ENCODE measurements around the gene PTK6. TPM values are rescaled to one million over a fixed set of nuclear protein-coding genes. Genes with fewer than 3 reads are reported as not detected.
"Not testable (repeated sequence)": the region's sequence is repeated elsewhere in the genome, so short reads cannot be mapped to it uniquely, and the experiment has no call there.

The PTK6 gene
- polyA plus RNA-seq, 4 donors: 0.56 to 87.0 (median 47.5) TPM

GRCh38 chr20:63518946-63519667 is 18.1 kb downstream of the PTK6 start:
- FAIRE-seq (no peak), DNase-seq (no peak)
- 59 to 76% (median 67%) methylated on average over 30 to 32 of the region's 32 CpGs for WGBS, 3 donors
- Histone ChIP-seq H3K9me3 (ENCODE audit: control insufficient read depth in 2 of 2, insufficient read depth in 1 of 2, low read depth in 1 of 2, low read length in 1 of 2) (peaks cover 0 to 15% of the 10 kb centered on the region in 2 donors), H3K36me3 (ENCODE audit: control insufficient read depth in 3 of 3, insufficient read depth in 2 of 3, low read depth in 1 of 3, low read length in 3 of 3) (peaks cover 0 to 25% (median 0%) of the 10 kb centered on the region in 3 donors), H3K4me1 (ENCODE audit: control insufficient read depth in 3 of 3, insufficient read depth in 2 of 3, low read depth in 1 of 3, low read length in 2 of 3) (peaks cover 0 to 14% (median 4%) of the 10 kb centered on the region in 3 donors), H3K27me3 (ENCODE audit: control insufficient read depth in 3 of 3, insufficient read depth in 3 of 3, low read length in 3 of 3) (peaks cover 0 to 20% (median 0%) of the 10 kb centered on the region in 3 donors), H3K4me3 (ENCODE audit: low read depth in 1 of 3, low read length in 3 of 3) (peak overlapping the region in 1 of 3 donors; percentile 79), H3K27ac (ENCODE audit: low read depth in 1 of 3, low read length in 2 of 3) (no peak overlapping the region)

DNA sequence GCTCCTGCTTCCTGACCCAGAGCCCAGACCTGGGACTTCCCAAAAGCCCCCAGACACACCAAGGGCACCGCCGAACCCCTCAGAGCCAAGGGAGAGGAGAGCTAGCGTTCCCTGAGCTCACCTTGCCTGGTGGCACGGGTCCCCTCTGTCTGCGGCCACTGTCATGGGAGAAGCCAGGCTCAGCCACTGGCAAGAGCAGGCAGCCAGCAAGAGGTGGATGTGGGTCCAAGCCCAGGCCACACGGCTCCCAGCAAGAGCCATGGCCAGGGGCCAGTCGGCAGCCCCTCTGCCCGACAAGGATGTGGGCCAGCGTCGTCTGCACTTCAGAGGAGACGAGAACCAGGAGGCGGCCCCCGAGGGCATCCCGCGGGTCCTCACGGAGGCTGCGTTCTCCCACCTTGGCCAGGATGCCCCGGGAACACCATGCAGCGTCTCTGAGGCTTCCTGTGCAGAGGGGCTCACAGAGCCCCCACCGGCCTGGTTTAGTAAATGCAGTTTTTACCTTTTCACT is 18.8 kb downstream of the PTK6 start:
- Histone ChIP-seq H3K27ac (ENCODE audit: low read depth in 1 of 3, low read length in 2 of 3) (no peak overlapping the region), H3K27me3 (ENCODE audit: control insufficient read depth in 3 of 3, insufficient read depth in 3 of 3, low read length in 3 of 3) (peaks cover 0 to 20% (median 0%) of the 10 kb centered on the region in 3 donors), H3K4me3 (ENCODE audit: low read depth in 1 of 3, low read length in 3 of 3) (no peak overlapping the region), H3K36me3 (ENCODE audit: control insufficient read depth in 3 of 3, insufficient read depth in 2 of 3, low read depth in 1 of 3, low read length in 3 of 3) (peaks cover 0 to 22% (median 0%) of the 10 kb centered on the region in 3 donors), H3K4me1 (ENCODE audit: control insufficient read depth in 3 of 3, insufficient read depth in 2 of 3, low read depth in 1 of 3, low read length in 2 of 3) (peaks cover 0 to 14% (median 4%) of the 10 kb centered on the region in 3 donors), H3K9me3 (ENCODE audit: control insufficient read depth in 2 of 2, insufficient read depth in 1 of 2, low read depth in 1 of 2, low read length in 1 of 2) (peaks cover 0 to 9% of the 10 kb centered on the region in 2 donors)
- FAIRE-seq: no peak
- WGBS, 3 donors: 81 to 85% (median 83%) methylated on average over 20 of the region's 20 CpGs
- no peak for DNase-seq

GRCh38 chr20:63517376-63518309 is 19.5 kb downstream of the PTK6 start:
- no peak for DNase-seq
- Histone ChIP-seq H3K9me3 (ENCODE audit: control insufficient read depth in 2 of 2, insufficient read depth in 1 of 2, low read depth in 1 of 2, low read length in 1 of 2) (peaks cover 0 to 4% of the 10 kb centered on the region in 2 donors), H3K4me3 (ENCODE audit: low read depth in 1 of 3, low read length in 3 of 3) (no peak overlapping the region), H3K4me1 (ENCODE audit: control insufficient read depth in 3 of 3, insufficient read depth in 2 of 3, low read depth in 1 of 3, low read length in 2 of 3) (peaks cover 0 to 13% (median 4%) of the 10 kb centered on the region in 3 donors), H3K27me3 (ENCODE audit: control insufficient read depth in 3 of 3, insufficient read depth in 3 of 3, low read length in 3 of 3) (peaks cover 0 to 20% (median 0%) of the 10 kb centered on the region in 3 donors), H3K36me3 (ENCODE audit: control insufficient read depth in 3 of 3, insufficient read depth in 2 of 3, low read depth in 1 of 3, low read length in 3 of 3) (peaks cover 0 to 14% (median 0%) of the 10 kb centered on the region in 3 donors), H3K27ac (ENCODE audit: low read depth in 1 of 3, low read length in 2 of 3) (no peak overlapping the region)
- 74 to 90% (median 82%) methylated on average over 32 of the region's 32 CpGs for WGBS, 3 donors
- FAIRE-seq: no peak

GRCh38 chr20:63514520-63514919 is 22.7 kb downstream of the PTK6 start:
- H3K27ac ChIP-seq (ENCODE audit: low read depth in 1 of 3, low read length in 2 of 3); H3K4me3 ChIP-seq (ENCODE audit: low read depth in 1 of 3, low read length in 3 of 3); H3K9me3 ChIP-seq (ENCODE audit: control insufficient read depth in 2 of 2, insufficient read depth in 1 of 2, low read depth in 1 of 2, low read length in 1 of 2); H3K4me1 ChIP-seq (ENCODE audit: control insufficient read depth in 3 of 3, insufficient read depth in 2 of 3, low read depth in 1 of 3, low read length in 2 of 3); FAIRE-seq; H3K36me3 ChIP-seq (ENCODE audit: control insufficient read depth in 3 of 3, insufficient read depth in 2 of 3, low read depth in 1 of 3, low read length in 3 of 3); DNase-seq: not testable (repeated sequence)
- H3K27me3 ChIP-seq (ENCODE audit: control insufficient read depth in 3 of 3, insufficient read depth in 3 of 3, low read length in 3 of 3): peaks cover 0 to 18% (median 0%) of the 10 kb centered on the region in 3 donors
- WGBS, 3 donors: 60 to 75% (median 71%) methylated on average over 9 to 10 of the region's 10 CpGs

- no peaks in the 10 kb centered on the region for H3K4me1 ChIP-seq (ENCODE audit: control insufficient read depth in 3 of 3, insufficient read depth in 2 of 3, low read depth in 1 of 3, low read length in 2 of 3)
- H3K27me3 ChIP-seq (ENCODE audit: control insufficient read depth in 3 of 3, insufficient read depth in 3 of 3, low read length in 3 of 3): peaks cover 0 to 7% (median 0%) of the 10 kb centered on the region in 3 donors
- no peaks in the 10 kb centered on the region for H3K9me3 ChIP-seq (ENCODE audit: control insufficient read depth in 2 of 2, insufficient read depth in 1 of 2, low read depth in 1 of 2, low read length in 1 of 2)
- H3K27ac ChIP-seq (ENCODE audit: low read depth in 1 of 3, low read length in 2 of 3): no peak overlapping the region
- FAIRE-seq: no peak
- no peak overlapping the region for H3K4me3 ChIP-seq (ENCODE audit: low read depth in 1 of 3, low read length in 3 of 3)
- H3K36me3 ChIP-seq (ENCODE audit: control insufficient read depth in 3 of 3, insufficient read depth in 2 of 3, low read depth in 1 of 3, low read length in 3 of 3): peaks cover 0 to 2% (median 0%) of the 10 kb centered on the region in 3 donors
- 87% methylated on average over 3 of the region's 3 CpGs for WGBS, 3 donors
- no peak for DNase-seq
Observed at GRCh38 chr20:63513207-63513606, 24.0 kb downstream of the PTK6 start.

- whole genome bisulfite sequencing, 3 donors: 84 to 88% (median 87%) methylated on average over 9 of the region's 9 CpGs
- Histone ChIP-seq H3K9me3 (ENCODE audit: control insufficient read depth in 2 of 2, insufficient read depth in 1 of 2, low read depth in 1 of 2, low read length in 1 of 2) (peaks cover 0 to 15% of the 10 kb centered on the region in 2 donors), H3K4me3 (ENCODE audit: low read depth in 1 of 3, low read length in 3 of 3) (no peak overlapping the region), H3K27ac (ENCODE audit: low read depth in 1 of 3, low read length in 2 of 3) (no peak overlapping the region), H3K36me3 (ENCODE audit: control insufficient read depth in 3 of 3, insufficient read depth in 2 of 3, low read depth in 1 of 3, low read length in 3 of 3) (no peaks in the 10 kb centered on the region), H3K27me3 (ENCODE audit: control insufficient read depth in 3 of 3, insufficient read depth in 3 of 3, low read length in 3 of 3) (peaks cover 0 to 12% (median 6%) of the 10 kb centered on the region in 3 donors), H3K4me1 (ENCODE audit: control insufficient read depth in 3 of 3, insufficient read depth in 2 of 3, low read depth in 1 of 3, low read length in 2 of 3) (no peaks in the 10 kb centered on the region)
- DNase-seq (no peak), FAIRE-seq (no peak)
Observed at GRCh38 chr20:63509088-63509564, 28.1 kb downstream of the PTK6 start.

GRCh38 chr20:63508072-63508768 is 29.0 kb downstream of the PTK6 start:
- peaks cover 0 to 15% of the 10 kb centered on the region in 2 donors for H3K9me3 ChIP-seq (ENCODE audit: control insufficient read depth in 2 of 2, insufficient read depth in 1 of 2, low read depth in 1 of 2, low read length in 1 of 2)
- no peak overlapping the region for H3K27ac ChIP-seq (ENCODE audit: low read depth in 1 of 3, low read length in 2 of 3)
- DNase-seq (no peak), FAIRE-seq (no peak)
- H3K4me1 ChIP-seq (ENCODE audit: control insufficient read depth in 3 of 3, insufficient read depth in 2 of 3, low read depth in 1 of 3, low read length in 2 of 3): no peaks in the 10 kb centered on the region
- no peak overlapping the region for H3K4me3 ChIP-seq (ENCODE audit: low read depth in 1 of 3, low read length in 3 of 3)
- H3K36me3 ChIP-seq (ENCODE audit: control insufficient read depth in 3 of 3, insufficient read depth in 2 of 3, low read depth in 1 of 3, low read length in 3 of 3): no peaks in the 10 kb centered on the region
- H3K27me3 ChIP-seq (ENCODE audit: control insufficient read depth in 3 of 3, insufficient read depth in 3 of 3, low read length in 3 of 3): peaks cover 0 to 16% (median 12%) of the 10 kb centered on the region in 3 donors
- 84 to 88% (median 87%) methylated on average over 33 of the region's 33 CpGs for WGBS, 3 donors

Data from small intestine (tissue), 7 donors.